Measurements from ENCODE around the gene MAPK11.

The MAPK11 gene

GRCh38 chr22:50226875-50227165, 43.4 kb downstream of the MAPK11 start:
- peaks cover 16% of the 10 kb centered on the region for H3K4me1 Mint-ChIP-seq
- no peak for ATAC-seq
- no peak for DNase-seq (ENCODE audit: low spot score in 2 of 2)
- H3K36me3 Mint-ChIP-seq: peaks cover 69% of the 10 kb centered on the region
- no peaks in the 10 kb centered on the region for H3K9me3 Mint-ChIP-seq
- no peak overlapping the region for H3K27ac Mint-ChIP-seq
- no peak overlapping the region for H3K4me3 Mint-ChIP-seq

- no peaks in the 10 kb centered on the region for H3K9me3 Mint-ChIP-seq
- peaks cover 16% of the 10 kb centered on the region for H3K4me1 Mint-ChIP-seq
- DNase-seq (ENCODE audit: low spot score in 2 of 2): no peak
- no peak for ATAC-seq
- H3K36me3 Mint-ChIP-seq: peaks cover 66% of the 10 kb centered on the region
- H3K4me3 Mint-ChIP-seq: no peak overlapping the region
- no peak overlapping the region for H3K27ac Mint-ChIP-seq
These were observed 43.9 kb downstream of the MAPK11 start for GRCh38 chr22:50226063-50226874.

- no peak overlapping the region for H3K27ac Mint-ChIP-seq
- DNase-seq (ENCODE audit: low spot score in 2 of 2): no peak
- peaks cover 64% of the 10 kb centered on the region for H3K36me3 Mint-ChIP-seq
- H3K4me3 Mint-ChIP-seq: no peak overlapping the region
- H3K9me3 Mint-ChIP-seq: no peaks in the 10 kb centered on the region
- peaks cover 16% of the 10 kb centered on the region for H3K4me1 Mint-ChIP-seq
- ATAC-seq: no peak
These were observed 44.8 kb downstream of the MAPK11 start for GRCh38 chr22:50225200-50225969.

- ATAC-seq (no peak), DNase-seq (ENCODE audit: low spot score in 2 of 2) (no peak)
- Mint-ChIP-seq H3K27ac (peak overlapping the region; percentile 45), H3K9me3 (no peaks in the 10 kb centered on the region), H3K4me3 (no peak overlapping the region), H3K4me1 (peaks cover 7% of the 10 kb centered on the region), H3K36me3 (peaks cover 61% of the 10 kb centered on the region)
These were observed 46.1 kb downstream of the MAPK11 start for GRCh38 chr22:50224071-50224470.

GRCh38 chr22:50222508-50222907, 47.7 kb downstream of the MAPK11 start:
- Mint-ChIP-seq H3K36me3 (peaks cover 67% of the 10 kb centered on the region), H3K4me1 (no peaks in the 10 kb centered on the region), H3K4me3 (no peak overlapping the region), H3K9me3 (no peaks in the 10 kb centered on the region), H3K27ac (no peak overlapping the region)
- DNase-seq (ENCODE audit: low spot score in 2 of 2): no peak
- no peak for ATAC-seq

- no peaks in the 10 kb centered on the region for H3K4me1 Mint-ChIP-seq
- no peak for DNase-seq (ENCODE audit: low spot score in 2 of 2)
- H3K9me3 Mint-ChIP-seq: no peaks in the 10 kb centered on the region
- H3K27ac Mint-ChIP-seq: no peak overlapping the region
- no peak overlapping the region for H3K4me3 Mint-ChIP-seq
- no peak for ATAC-seq
- peaks cover 72% of the 10 kb centered on the region for H3K36me3 Mint-ChIP-seq
These were observed 48.5 kb downstream of the MAPK11 start for GRCh38 chr22:50221410-50222300.

- Mint-ChIP-seq H3K4me1 (no peaks in the 10 kb centered on the region), H3K4me3 (no peak overlapping the region), H3K36me3 (peaks cover 79% of the 10 kb centered on the region), H3K9me3 (no peaks in the 10 kb centered on the region), H3K27ac (no peak overlapping the region)
- ATAC-seq (no peak), DNase-seq (ENCODE audit: low spot score in 2 of 2) (no peak)
These were observed 49.4 kb downstream of the MAPK11 start for GRCh38 chr22:50220603-50221409.

- Mint-ChIP-seq H3K27ac (no peak overlapping the region), H3K36me3 (peaks cover 80% of the 10 kb centered on the region), H3K9me3 (no peaks in the 10 kb centered on the region), H3K4me1 (peaks cover 3% of the 10 kb centered on the region), H3K4me3 (no peak overlapping the region)
- DNase-seq (ENCODE audit: low spot score in 2 of 2) (no peak), ATAC-seq (no peak)
These were observed 50.2 kb downstream of the MAPK11 start for GRCh38 chr22:50219800-50220602.

- no peak for DNase-seq (ENCODE audit: low spot score in 2 of 2)
These were observed 51.0 kb downstream of the MAPK11 start for GRCh38 chr22:50218996-50219727.

GRCh38 chr22:50218153-50218995, 51.8 kb downstream of the MAPK11 start:
- no peak overlapping the region for H3K27ac Mint-ChIP-seq
- H3K4me1 Mint-ChIP-seq: peaks cover 7% of the 10 kb centered on the region
- ATAC-seq (no peak), DNase-seq (ENCODE audit: low spot score in 2 of 2) (no peak)
- H3K4me3 Mint-ChIP-seq: no peak overlapping the region
- H3K36me3 Mint-ChIP-seq: peaks cover 82% of the 10 kb centered on the region
- H3K9me3 Mint-ChIP-seq: no peaks in the 10 kb centered on the region

More at GRCh38 chr22:50218996-50219727, 51.0 kb downstream of the MAPK11 start:
- Mint-ChIP-seq H3K4me3 (no peak overlapping the region), H3K4me1 (peaks cover 7% of the 10 kb centered on the region), H3K36me3 (peaks cover 82% of the 10 kb centered on the region), H3K27ac (no peak overlapping the region), H3K9me3 (no peaks in the 10 kb centered on the region)
- ATAC-seq: no peak

GRCh38 chr22:50217543-50218152, 52.5 kb downstream of the MAPK11 start:
- DNase-seq (ENCODE audit: low spot score in 2 of 2) (no peak), ATAC-seq (no peak)
- Mint-ChIP-seq H3K4me1 (peaks cover 13% of the 10 kb centered on the region), H3K9me3 (no peaks in the 10 kb centered on the region), H3K4me3 (no peak overlapping the region), H3K36me3 (peaks cover 82% of the 10 kb centered on the region), H3K27ac (peak overlapping the region; percentile 58)

GRCh38 chr22:50216684-50217520, 53.3 kb downstream of the MAPK11 start:
- no peak for DNase-seq (ENCODE audit: low spot score in 2 of 2)
- peaks cover 82% of the 10 kb centered on the region for H3K36me3 Mint-ChIP-seq
- H3K4me1 Mint-ChIP-seq: peaks cover 17% of the 10 kb centered on the region
- peak overlapping the region; percentile 58 for H3K27ac Mint-ChIP-seq
- no peak overlapping the region for H3K4me3 Mint-ChIP-seq
- no peaks in the 10 kb centered on the region for H3K9me3 Mint-ChIP-seq
- ATAC-seq: peak; percentile 9

Data from stimulated activated effector memory CD8-positive, alpha-beta T cell treated with anti-CD3 and anti-CD28 coated beads, Interleukin-12 subunit alpha, Interleukin-12 subunit beta, amount 100 ng/mL, for 72 hours (primary cell).